LHCN-M2 (cell line): ENCODE data around the gene FERMT3. TPM values are rescaled to one million over a fixed set of nuclear protein-coding genes. Genes with fewer than 3 reads are reported as not detected.

Experiments
- DNase-seq: peaks from one replicate; pipeline ENCODE4 v3.0.0-alpha.2; 2012; ENCODE audit warnings: low read depth
- total RNA-seq: library from RNA; depleted of rRNA; stranded (reverse); fragments of >200 nt; gene quantifications from 2 replicates; pipeline ENCODE4 v1.2.3, GENCODE V29; 2014

Gene FERMT3
- total RNA-seq, 1 experiment from 2014 or later = 18.4 TPM

- DNase-seq = no peak
These were observed 12.8 kb downstream of the FERMT3 start for GRCh38 chr11:64219354-64219684.

DNA sequence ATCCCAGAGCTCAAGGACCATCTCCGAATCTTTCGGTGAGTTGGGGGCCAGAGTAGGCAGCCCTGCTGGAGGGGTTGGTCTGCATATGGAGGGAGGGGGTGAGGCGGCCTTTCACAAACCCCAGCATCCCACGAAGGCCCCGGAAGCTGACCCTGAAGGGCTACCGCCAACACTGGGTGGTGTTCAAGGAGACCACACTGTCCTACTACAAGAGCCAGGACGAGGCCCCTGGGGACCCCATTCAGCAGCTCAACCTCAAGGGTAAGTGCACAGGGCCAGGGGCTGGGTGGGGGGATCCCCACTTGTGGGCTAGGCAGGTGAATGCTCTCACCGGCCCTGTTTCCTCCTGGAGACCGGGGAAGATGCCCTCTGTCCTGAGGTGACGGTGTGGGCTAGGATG lies 13.2 kb downstream of the FERMT3 start:
- DNase-seq = no peak

DNA sequence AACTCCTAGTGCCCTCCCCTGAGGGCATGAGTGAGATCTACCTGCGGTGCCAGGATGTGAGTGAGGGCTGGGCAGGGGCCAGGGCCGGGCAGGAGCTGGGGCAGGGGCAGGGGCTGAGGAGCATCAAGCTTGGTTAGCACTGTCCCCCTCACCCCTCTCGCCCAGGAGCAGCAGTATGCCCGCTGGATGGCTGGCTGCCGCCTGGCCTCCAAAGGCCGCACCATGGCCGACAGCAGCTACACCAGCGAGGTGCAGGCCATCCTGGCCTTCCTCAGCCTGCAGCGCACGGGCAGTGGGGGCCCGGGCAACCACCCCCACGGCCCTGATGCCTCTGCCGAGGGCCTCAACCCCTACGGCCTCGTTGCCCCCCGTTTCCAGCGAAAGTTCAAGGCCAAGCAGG lies 13.8 kb downstream of the FERMT3 start:
- DNase-seq = no peak

DNA sequence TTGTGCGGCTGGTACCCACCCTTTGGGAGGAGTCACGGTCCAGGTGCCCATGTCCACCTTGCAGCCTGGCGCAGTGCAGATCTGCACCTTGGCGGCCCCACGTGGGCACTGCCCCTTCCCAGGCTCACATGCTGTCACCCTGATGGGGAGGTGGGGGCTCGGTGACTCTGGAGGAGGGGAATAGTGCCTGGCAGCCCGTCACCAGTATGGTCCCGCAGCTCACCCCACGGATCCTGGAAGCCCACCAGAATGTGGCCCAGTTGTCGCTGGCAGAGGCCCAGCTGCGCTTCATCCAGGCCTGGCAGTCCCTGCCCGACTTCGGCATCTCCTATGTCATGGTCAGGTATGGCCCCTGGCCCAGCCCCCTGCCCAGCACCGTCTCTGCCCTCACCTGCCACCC lies 14.3 kb downstream of the FERMT3 start:
- no peak for DNase-seq

- DNase-seq = no peak
These were observed 16.1 kb downstream of the FERMT3 start for GRCh38 chr11:64222651-64223000.

DNA sequence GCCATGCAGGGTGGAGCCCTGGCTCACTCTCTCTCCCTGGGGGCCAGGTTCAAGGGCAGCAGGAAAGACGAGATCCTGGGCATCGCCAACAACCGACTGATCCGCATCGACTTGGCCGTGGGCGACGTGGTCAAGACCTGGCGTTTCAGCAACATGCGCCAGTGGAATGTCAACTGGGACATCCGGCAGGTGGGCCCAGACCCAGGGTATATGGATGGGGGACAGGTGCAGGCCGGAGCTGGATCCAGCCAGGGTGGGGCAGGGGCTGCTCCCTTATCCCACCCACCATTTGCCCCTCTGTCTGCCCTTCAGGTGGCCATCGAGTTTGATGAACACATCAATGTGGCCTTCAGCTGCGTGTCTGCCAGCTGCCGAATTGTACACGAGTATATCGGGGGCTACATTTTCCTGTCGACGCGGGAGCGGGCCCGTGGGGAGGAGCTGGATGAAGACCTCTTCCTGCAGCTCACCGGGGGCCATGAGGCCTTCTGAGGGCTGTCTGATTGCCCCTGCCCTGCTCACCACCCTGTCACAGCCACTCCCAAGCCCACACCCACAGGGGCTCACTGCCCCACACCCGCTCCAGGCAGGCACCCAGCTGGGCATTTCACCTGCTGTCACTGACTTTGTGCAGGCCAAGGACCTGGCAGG lies 16.6 kb downstream of the FERMT3 start:
- DNase-seq = no peak

DNA sequence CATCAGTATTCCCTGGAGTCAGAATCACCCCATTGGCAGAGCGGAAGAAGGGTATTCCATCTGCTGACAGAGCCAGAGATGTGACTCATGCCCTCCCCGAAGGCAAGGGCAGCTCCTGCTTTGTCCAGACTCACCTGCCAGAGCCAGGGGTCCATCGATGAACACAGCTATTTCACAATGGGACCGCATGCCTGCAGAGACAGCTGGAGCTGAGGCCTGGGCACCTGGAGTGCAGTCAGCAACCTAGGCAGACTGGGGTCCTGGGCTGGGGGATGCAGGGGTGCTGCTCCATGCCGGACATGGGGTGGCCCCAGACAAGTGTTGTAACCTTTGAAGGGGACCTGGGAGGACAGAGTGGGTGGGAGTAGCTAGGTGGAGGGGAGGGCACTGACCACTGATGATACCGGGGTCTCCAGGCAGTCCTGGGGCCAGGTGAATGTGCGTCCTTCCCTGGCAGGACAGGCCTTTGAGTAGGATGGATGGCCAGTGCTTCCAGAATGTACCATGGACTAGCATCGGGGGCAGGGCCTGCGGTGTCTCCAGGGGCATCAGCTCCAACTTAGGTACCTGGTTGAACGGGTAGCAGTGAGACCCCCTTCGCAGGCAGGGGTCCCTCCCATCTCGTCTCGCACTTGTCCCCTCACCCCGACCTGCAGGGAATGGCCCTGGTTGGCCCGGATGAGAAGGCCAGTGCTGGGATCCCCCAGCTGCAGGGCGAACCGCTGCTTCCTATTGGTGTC lies 17.8 kb downstream of the FERMT3 start:
- no peak for DNase-seq

DNA sequence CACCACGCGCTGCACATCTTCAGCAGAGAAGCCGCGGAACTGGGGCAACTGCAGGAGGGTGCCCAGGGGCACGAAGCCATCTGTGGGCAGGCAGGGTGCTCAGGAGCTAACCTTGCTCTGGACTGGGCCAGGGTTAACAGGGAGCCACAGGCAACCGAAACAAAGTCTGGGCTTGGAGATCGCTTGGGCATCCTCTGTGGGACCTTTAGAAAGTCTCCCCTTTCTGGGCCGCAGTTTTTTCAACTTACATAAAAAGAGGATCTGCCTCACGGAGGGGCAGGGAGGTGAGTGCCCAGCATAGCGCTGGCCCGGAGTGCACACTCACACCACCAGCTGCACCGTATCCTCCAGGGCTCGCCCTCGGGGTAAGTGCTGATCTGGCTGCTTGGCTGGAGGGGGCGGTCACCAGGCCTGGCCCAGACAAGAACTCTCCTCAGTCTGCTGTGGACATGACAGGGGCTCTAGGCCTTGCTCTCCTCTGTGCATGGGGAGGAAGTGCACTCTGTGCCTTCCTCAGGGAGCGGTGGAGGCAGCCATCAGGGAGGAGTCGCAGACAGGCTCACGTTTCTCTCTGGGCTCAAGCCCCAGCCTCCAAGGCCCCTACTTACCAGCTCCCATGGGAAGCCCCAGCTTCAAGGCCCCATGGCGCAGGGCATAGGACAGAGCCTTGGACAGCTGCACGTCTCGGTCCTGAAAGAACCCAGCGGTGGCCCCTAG lies 18.5 kb downstream of the FERMT3 start:
- DNase-seq = no peak

DNA sequence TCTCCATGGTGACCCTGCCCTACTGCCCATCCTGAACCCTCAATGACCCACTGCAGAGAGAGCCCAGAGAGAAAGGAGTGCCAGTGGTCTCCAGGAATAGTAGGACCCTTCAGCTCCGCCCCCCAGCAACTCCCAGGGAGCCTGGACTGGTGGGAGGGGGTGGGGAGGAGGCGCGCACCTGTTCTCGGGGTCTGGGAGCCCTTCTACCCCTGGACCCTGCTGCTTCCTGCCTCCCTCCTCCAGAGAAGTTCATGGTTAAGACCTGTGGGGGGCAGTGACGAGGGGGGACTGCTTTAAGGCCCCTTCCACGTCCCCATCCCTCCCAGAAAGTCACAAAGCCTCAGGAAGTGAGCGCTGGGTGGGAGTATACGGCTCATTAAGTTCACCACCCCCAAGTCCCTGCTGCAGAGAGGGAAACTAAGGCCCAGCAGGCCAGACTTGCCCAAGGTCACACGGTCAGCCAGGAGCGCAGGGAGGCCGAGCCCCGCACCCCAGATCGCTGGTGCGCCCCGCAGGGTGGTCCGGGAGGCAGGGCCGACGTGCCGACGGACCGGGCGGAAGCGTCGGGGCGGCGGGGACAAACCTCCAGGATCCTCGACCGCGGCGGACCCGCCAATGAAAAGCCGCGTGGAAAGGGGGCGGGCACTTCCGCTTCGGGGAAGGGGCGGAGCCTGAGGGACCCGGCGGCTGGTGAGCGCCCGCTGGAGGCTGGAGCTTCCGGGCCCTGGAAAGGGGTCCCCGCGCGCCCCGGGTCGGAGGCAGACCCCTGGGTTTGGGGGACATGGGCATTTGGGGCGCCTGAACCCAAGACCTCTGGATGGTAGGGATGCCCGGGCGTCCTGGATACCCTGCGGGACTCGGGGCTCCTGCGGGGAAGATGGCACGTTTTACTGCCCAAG lies 19.3 kb downstream of the FERMT3 start, which contains the start of the genes NUDT22 and TRPT1:
Gene NUDT22 (plus strand): TSS at position 667 of the 899 bp plus-strand sequence. CDS start 379 bp downstream, outside the sequence.
Gene TRPT1 (minus strand): TSS at position 579 of the 899 bp plus-strand sequence. CDS start 326 bp downstream, at position 253.
- DNase-seq = peak; percentile 76

DNA sequence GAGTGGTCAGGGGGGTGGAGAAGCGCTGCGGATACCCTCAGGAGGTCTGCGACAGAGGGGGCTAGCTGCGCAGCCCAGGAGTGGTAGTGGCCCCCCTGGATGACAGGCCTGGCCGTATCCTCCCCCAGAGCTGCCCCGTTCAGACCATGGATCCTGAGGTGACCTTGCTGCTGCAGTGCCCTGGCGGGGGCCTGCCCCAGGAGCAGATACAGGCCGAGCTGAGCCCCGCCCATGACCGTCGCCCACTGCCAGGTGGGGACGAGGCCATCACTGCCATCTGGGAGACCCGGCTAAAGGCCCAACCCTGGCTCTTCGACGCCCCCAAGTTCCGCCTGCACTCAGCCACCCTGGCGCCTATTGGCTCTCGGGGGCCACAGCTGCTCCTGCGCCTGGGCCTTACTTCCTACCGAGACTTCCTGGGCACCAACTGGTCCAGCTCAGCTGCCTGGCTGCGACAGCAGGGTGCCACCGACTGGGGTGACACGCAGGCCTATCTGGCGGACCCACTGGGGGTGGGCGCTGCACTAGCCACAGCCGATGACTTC lies 20.1 kb downstream of the FERMT3 start:
- DNase-seq = peak; percentile 50

DNA sequence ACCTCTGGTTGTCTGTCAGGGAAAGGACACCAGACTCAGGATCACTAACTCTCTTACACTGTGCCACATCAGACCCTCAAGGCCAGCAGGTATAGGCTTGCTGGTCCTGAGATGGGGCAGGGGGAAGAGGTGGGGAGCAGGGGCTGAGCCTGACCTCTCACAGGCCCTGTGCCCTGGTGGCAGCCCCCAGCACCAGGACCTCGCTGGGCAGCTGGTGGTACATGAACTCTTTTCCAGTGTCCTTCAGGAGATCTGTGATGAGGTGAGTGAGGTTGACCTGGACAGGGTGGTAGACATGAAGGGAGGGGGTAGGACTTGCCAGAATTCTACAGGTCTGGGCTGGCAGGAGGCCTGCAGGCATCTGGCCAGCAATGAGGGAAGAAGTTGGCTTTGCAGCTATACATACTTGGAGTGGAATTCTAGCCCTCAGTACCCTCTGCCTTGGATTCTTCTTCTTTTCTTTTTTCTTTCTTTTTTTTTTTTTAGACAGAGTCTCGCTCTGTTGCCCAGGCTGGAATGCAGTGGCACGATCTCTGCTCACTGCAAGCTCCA lies 21.0 kb downstream of the FERMT3 start:
- DNase-seq = no peak

- DNase-seq = no peak
These were observed 22.7 kb downstream of the FERMT3 start for GRCh38 chr11:64229090-64229743.

- DNase-seq = no peak
These were observed 23.2 kb downstream of the FERMT3 start for GRCh38 chr11:64229744-64230170.

- peak; percentile 69 for DNase-seq
These were observed 23.9 kb downstream of the FERMT3 start, which contains the start of gene DNAJC4 for GRCh38 chr11:64230171-64230984. Gene DNAJC4, plus strand, starts transcription at chr11:64230548. Its CDS starts 307 bp downstream, at chr11:64230855.

DNA sequence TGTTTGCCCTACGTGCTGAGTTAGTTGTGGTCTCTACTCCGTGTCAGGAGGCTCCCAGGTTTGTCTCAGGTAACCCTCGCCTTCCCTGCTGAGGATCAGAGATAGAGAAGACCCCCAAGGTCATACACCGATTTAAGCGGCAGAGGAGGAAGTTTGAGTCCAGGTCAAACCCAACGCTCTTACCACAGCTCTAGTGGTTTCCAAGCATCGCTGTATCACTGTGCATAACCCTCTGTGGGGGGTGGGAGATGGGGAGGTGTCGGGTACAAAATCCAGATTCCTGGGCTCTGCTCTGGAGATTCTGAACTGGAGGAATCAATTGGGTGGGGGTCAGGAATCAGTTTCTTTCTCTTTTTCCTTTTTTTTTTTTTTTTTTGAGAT lies 24.5 kb downstream of the FERMT3 start:
- no peak for DNase-seq

DNA sequence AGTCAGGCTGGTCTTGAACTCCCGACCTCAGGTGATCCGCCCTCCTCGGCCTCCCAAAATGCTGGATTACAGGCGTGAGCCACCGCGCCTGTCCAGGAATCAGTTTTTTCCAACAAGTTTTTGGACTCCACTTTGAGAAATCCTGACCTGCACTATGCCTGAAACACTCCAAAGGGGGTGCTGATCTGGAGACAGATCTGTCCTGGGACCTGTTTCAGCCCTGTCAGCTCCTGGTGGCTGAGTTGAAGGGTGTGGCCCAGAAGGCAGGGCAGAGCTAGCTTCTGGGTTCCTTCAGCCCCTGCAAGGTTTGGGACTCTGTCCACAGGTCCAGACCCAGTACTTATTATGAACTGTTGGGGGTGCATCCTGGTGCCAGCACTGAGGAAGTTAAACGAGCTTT lies 25.0 kb downstream of the FERMT3 start:
- no peak for DNase-seq

DNA sequence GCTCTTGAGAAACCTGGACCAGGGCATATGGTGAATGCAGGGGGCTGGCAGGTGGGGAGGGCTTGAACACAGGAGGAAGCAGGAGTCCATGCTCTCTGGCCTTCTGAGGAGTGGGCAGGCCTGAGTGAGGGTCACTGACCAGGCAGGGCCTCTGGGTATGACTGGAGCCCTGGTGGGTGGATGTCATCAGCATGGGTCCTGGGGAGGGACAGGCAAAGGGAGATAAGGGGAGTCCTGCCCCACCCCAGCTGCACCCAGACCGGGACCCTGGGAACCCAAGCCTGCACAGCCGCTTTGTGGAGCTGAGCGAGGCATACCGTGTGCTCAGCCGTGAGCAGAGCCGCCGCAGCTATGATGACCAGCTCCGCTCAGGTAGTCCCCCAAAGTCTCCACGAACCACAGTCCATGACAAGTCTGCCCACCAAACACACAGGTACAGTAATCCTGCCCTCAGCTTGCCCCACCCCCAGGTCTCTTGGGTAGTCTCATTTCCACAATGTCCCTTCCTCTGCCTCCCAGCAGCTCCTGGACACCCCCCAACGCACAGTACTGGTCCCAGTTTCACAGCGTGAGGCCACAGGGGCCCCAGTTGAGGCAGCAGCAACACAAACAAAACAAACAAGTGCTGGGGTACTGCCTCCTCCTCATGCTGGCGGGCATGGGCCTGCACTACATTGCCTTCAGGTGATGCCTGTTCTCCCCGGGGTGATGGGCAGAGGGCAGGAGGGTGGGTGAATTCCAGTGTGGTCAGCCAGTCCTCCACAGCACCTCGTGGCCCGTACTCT lies 25.9 kb downstream of the FERMT3 start:
- no peak for DNase-seq

DNA sequence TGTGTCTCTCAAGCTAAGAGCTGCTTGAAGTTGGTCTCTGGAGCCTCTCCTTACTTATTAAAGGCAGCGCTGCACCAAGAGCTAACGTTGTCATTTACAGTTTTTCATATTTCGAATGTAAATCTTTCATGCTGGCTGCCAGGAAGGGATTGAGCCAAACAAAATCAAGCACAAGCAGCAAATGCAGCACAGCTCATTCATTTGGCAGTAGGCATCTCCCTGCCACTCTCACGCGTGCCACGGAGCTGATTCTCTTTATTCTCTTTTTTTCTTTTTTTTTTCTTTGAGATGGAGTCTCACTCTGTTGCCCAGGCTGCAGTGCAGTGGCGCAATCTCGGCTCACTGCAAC lies 26.4 kb downstream of the FERMT3 start:
- DNase-seq = no peak
